ENCODE results near the gene CPB2.

CPB2 gene

GRCh38 chr13:46126552-46127357, 21.9 kb upstream of the CPB2 start:
- DNase-seq: peak; percentile 56

GRCh38 chr13:46126056-46126455, 21.2 kb upstream of the CPB2 start:
- no peak for DNase-seq

- no peak for DNase-seq
Observed at GRCh38 chr13:46124967-46125933, 20.4 kb upstream of the CPB2 start.

- no peak for DNase-seq
Observed at GRCh38 chr13:46124531-46124966, 19.7 kb upstream of the CPB2 start.

GRCh38 chr13:46122304-46122703, 17.5 kb upstream of the CPB2 start:
- no peak for DNase-seq

GRCh38 chr13:46121597-46122163, 16.8 kb upstream of the CPB2 start:
- no peak for DNase-seq

GRCh38 chr13:46121033-46121432, 16.2 kb upstream of the CPB2 start:
- no peak for DNase-seq

GRCh38 chr13:46119883-46120614, 15.2 kb upstream of the CPB2 start:
- no peak for DNase-seq

GRCh38 chr13:46116653-46117502, 12.0 kb upstream of the CPB2 start:
- no peak for DNase-seq

GRCh38 chr13:46114613-46115012, 9.8 kb upstream of the CPB2 start:
- DNase-seq: no peak

- no peak for DNase-seq
Observed at GRCh38 chr13:46113596-46113995, 8.8 kb upstream of the CPB2 start.

- no peak for DNase-seq
Observed at GRCh38 chr13:46111151-46111550, 6.3 kb upstream of the CPB2 start.

- no peak for DNase-seq
Observed at GRCh38 chr13:46109451-46109850, 4.6 kb upstream of the CPB2 start.

GRCh38 chr13:46106839-46107371, 2.1 kb upstream of the CPB2 start:
- no peak for DNase-seq

- DNase-seq: no peak
Observed at GRCh38 chr13:46103037-46103436, 1.8 kb downstream of the CPB2 start.

GRCh38 chr13:46102255-46102605, 2.6 kb downstream of the CPB2 start:
- DNase-seq: no peak

- no peak for DNase-seq
Observed at GRCh38 chr13:46101484-46102254, 3.2 kb downstream of the CPB2 start.

GRCh38 chr13:46101002-46101401, 3.8 kb downstream of the CPB2 start:
- DNase-seq: no peak

- no peak for DNase-seq
Observed at GRCh38 chr13:46100191-46100815, 4.5 kb downstream of the CPB2 start.

GRCh38 chr13:46097663-46098062, 7.2 kb downstream of the CPB2 start:
- no peak for DNase-seq

Measured in activated effector memory CD4-positive, alpha-beta T cell treated with Interleukin-2 at 50 U/mL for 16 hours (primary cell).